WERI-Rb-1 (cell line): Measurements from ENCODE around the gene RHOU.
"Not testable (repeated sequence)": the region's sequence is repeated elsewhere in the genome, so short reads cannot be mapped to it uniquely, and the experiment has no call there.

ENCODE experiments used
- DNase-seq: peaks from one replicate; pipeline ENCODE4 v3.0.0-alpha.2; 2020
- H3K27ac ChIP-seq: fragments of 250-450 bp; sonication (Bioruptor Pico); 2 replicates; pipeline ENCODE4 v1.5.1; 2020; ENCODE audit warnings: mild to moderate bottlenecking, moderate library complexity
- H3K27me3 ChIP-seq: fragments of 250-450 bp; sonication (Bioruptor Pico); 2 replicates; pipeline ENCODE4 v1.5.1; 2021; ENCODE audit warnings: mild to moderate bottlenecking, low read depth, moderate library complexity; ENCODE audit not compliant: insufficient read depth, severe bottlenecking
- H3K36me3 ChIP-seq: fragments of 250-450 bp; sonication (Bioruptor Pico); 2 replicates; pipeline ENCODE4 v1.5.1; 2020; ENCODE audit warnings: mild to moderate bottlenecking, moderate library complexity
- H3K4me3 ChIP-seq: 2 replicates; pipeline ENCODE4 v1.5.1; 2011; ENCODE audit warnings: low read depth, mild to moderate bottlenecking, control low read depth, low read length
- H3K9me3 ChIP-seq: fragments of 250-450 bp; sonication (Bioruptor Pico); 2 replicates; pipeline ENCODE4 v1.5.1; 2021; ENCODE audit warnings: mild to moderate bottlenecking, moderate library complexity; ENCODE audit not compliant: severe bottlenecking
- CTCF ChIP-seq: IDR thresholded peaks from 2 replicates; pipeline ENCODE4 v1.5.1; 2011; ENCODE audit warnings: low read depth, mild to moderate bottlenecking, control low read depth, inconsistent platforms, low read length

The RHOU gene

GRCh38 chr1:228772516-228773212, 37.4 kb downstream of the RHOU start:
- no peak for DNase-seq
- TF ChIP-seq CTCF = no peak
- H3K27me3 ChIP-seq = no peaks in the 10 kb centered on the region
- no peak overlapping the region for H3K4me3 ChIP-seq
- H3K27ac ChIP-seq = no peak overlapping the region
- H3K9me3 ChIP-seq = no peaks in the 10 kb centered on the region
- H3K36me3 ChIP-seq = no peaks in the 10 kb centered on the region

GRCh38 chr1:228775946-228776345, 40.7 kb downstream of the RHOU start:
- not testable (repeated sequence) for H3K27me3 ChIP-seq, DNase-seq, H3K27ac ChIP-seq, H3K4me3 ChIP-seq, H3K36me3 ChIP-seq, H3K9me3 ChIP-seq

GRCh38 chr1:228776449-228776848, 41.2 kb downstream of the RHOU start:
- no peak for DNase-seq
- Histone ChIP-seq H3K27me3 (no peaks in the 10 kb centered on the region), H3K27ac (no peak overlapping the region), H3K9me3 (no peaks in the 10 kb centered on the region), H3K36me3 (no peaks in the 10 kb centered on the region), H3K4me3 (no peak overlapping the region)
- TF ChIP-seq CTCF = no peak

- TF ChIP-seq CTCF = no peak
- Histone ChIP-seq H3K9me3 (no peaks in the 10 kb centered on the region), H3K4me3 (no peak overlapping the region), H3K27ac (no peak overlapping the region), H3K36me3 (no peaks in the 10 kb centered on the region), H3K27me3 (no peaks in the 10 kb centered on the region)
- DNase-seq = no peak
Observed at GRCh38 chr1:228777236-228777635, 42.0 kb downstream of the RHOU start.

- Histone ChIP-seq H3K36me3 (no peaks in the 10 kb centered on the region), H3K9me3 (no peaks in the 10 kb centered on the region), H3K4me3 (no peak overlapping the region), H3K27ac (no peak overlapping the region), H3K27me3 (no peaks in the 10 kb centered on the region)
- no peak for TF ChIP-seq CTCF
- no peak for DNase-seq
Observed at GRCh38 chr1:228778026-228778425, 42.7 kb downstream of the RHOU start.

GRCh38 chr1:228778466-228778865, 43.2 kb downstream of the RHOU start:
- Histone ChIP-seq H3K36me3 (no peaks in the 10 kb centered on the region), H3K27ac (no peak overlapping the region), H3K9me3 (no peaks in the 10 kb centered on the region), H3K27me3 (no peaks in the 10 kb centered on the region), H3K4me3 (no peak overlapping the region)
- no peak for DNase-seq
- no peak for TF ChIP-seq CTCF
